Stimulated activated CD8-positive, alpha-beta memory T cell treated with anti-CD3 and anti-CD28 coated beads, Interleukin-4, amount 100 ng/mL, for 1 hour (primary cell): Measurements from ENCODE around the gene MAFB.

Source experiments
- DNase-seq, 2 donors: peaks; one replicate each; pipeline ENCODE4 v3.0.0-alpha.2; 2020; ENCODE audit warnings: low read depth in 2 of 2, low spot score in 1 of 2

The MAFB gene

GRCh38 chr20:40663304-40663790 is 25.7 kb downstream of the MAFB start:
- no peak for DNase-seq

GRCh38 chr20:40659567-40659966 is 29.5 kb downstream of the MAFB start:
- DNase-seq: no peak

GRCh38 chr20:40658509-40658908 is 30.5 kb downstream of the MAFB start:
- no peak for DNase-seq

GRCh38 chr20:40657526-40657925 is 31.5 kb downstream of the MAFB start:
- DNase-seq: no peak

GRCh38 chr20:40655451-40655850 is 33.6 kb downstream of the MAFB start:
- DNase-seq: no peak

GRCh38 chr20:40654876-40655275 is 34.2 kb downstream of the MAFB start:
- DNase-seq: no peak

GRCh38 chr20:40652441-40652987 is 36.5 kb downstream of the MAFB start:
- DNase-seq: no peak

GRCh38 chr20:40651151-40651550 is 37.9 kb downstream of the MAFB start:
- no peak for DNase-seq

GRCh38 chr20:40650707-40651106 is 38.3 kb downstream of the MAFB start:
- DNase-seq: no peak

- no peak for DNase-seq
Measured at GRCh38 chr20:40648210-40649072, 40.6 kb downstream of the MAFB start.

- DNase-seq: no peak
Measured at GRCh38 chr20:40646813-40647212, 42.2 kb downstream of the MAFB start.

GRCh38 chr20:40646361-40646760 is 42.7 kb downstream of the MAFB start:
- no peak for DNase-seq

GRCh38 chr20:40644863-40645262 is 44.2 kb downstream of the MAFB start:
- DNase-seq: no peak

GRCh38 chr20:40643891-40644290 is 45.1 kb downstream of the MAFB start:
- no peak for DNase-seq

GRCh38 chr20:40641809-40642208 is 47.2 kb downstream of the MAFB start:
- DNase-seq: no peak

- DNase-seq: no peak
Measured at GRCh38 chr20:40641202-40641601, 47.8 kb downstream of the MAFB start.

GRCh38 chr20:40640667-40641066 is 48.4 kb downstream of the MAFB start:
- DNase-seq: no peak

- DNase-seq: no peak
Measured at GRCh38 chr20:40639676-40640355, 49.2 kb downstream of the MAFB start.

GRCh38 chr20:40639132-40639531 is 49.9 kb downstream of the MAFB start:
- no peak for DNase-seq

GRCh38 chr20:40638414-40638813 is 50.6 kb downstream of the MAFB start:
- DNase-seq: no peak

GRCh38 chr20:40637176-40637575 is 51.9 kb downstream of the MAFB start:
- no peak for DNase-seq

- no peak for DNase-seq
Measured at GRCh38 chr20:40636486-40636885, 52.5 kb downstream of the MAFB start.
